Stimulated activated CD4-positive, alpha-beta T cell treated with anti-CD3 and anti-CD28 coated beads, Interleukin-2, amount 100 ng/mL, for 4 hours (primary cell): ENCODE measurements around the gene ZSCAN26.

Source experiments
- DNase-seq: peaks from one replicate; pipeline ENCODE4 v3.0.0-alpha.2; 2020; ENCODE audit warnings: low read depth

The ZSCAN26 gene

DNA sequence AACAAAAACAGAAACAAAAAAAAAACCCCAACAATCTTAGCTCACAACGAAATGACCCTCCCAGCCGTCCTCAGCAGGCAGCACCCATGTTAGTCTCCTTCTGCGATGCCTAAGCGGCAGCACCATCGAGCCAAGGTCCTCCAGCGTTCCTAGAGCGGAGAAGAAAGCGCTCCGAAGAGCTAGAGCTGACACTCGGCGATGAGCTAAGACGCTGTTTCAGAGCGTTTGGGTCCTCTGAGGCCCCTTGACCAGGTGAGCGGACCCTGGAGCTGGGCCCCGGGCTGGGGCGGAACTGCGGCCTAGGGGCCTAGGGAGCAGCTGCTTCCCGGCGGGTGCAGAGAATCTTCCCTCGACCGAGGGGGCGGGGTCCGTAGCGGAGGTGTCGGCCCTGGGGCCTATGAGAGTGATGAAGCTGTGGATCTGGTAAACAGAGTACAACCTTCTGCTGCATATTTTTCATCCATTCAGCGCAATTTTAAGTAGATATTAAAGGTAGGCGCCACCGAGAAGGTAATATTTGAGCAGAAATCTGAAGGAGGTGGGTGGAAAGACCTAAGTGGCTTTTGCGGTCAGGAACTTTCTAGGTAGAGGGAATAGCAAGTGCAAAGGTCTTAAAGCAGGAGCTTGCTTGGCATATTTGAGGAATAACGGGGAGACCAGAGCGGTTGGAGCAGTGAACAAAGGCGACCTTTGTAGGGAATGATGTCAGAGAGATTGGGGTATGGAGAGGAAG lies at the start of gene ZSCAN26:
Gene ZSCAN26, plus strand, starts transcription at position 182 of the 733 bp plus-strand sequence. CDS start 4,777 bp downstream, outside the sequence.
- DNase-seq: peak; percentile 78

DNA sequence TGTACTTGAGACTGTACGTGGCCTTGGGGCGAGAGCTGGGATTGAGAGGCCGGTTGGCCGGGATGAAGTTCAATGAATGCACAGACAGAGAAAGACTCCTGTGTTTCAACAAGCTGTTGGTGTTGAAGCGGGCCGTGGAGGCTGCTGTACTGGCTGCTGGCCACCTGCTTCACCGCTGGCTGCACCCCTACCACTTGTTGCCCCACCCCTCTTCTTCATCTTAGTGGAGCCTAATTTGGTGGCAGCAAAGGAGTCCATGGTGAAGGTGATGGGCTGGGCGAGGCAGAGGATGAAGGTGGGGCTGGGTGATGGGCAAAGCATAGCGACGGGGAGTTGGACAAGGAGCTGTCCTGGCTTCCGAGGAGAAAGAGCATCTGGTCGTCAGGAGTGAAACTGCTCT lies 49.1 kb upstream of the ZSCAN26 start:
- no peak for DNase-seq

DNA sequence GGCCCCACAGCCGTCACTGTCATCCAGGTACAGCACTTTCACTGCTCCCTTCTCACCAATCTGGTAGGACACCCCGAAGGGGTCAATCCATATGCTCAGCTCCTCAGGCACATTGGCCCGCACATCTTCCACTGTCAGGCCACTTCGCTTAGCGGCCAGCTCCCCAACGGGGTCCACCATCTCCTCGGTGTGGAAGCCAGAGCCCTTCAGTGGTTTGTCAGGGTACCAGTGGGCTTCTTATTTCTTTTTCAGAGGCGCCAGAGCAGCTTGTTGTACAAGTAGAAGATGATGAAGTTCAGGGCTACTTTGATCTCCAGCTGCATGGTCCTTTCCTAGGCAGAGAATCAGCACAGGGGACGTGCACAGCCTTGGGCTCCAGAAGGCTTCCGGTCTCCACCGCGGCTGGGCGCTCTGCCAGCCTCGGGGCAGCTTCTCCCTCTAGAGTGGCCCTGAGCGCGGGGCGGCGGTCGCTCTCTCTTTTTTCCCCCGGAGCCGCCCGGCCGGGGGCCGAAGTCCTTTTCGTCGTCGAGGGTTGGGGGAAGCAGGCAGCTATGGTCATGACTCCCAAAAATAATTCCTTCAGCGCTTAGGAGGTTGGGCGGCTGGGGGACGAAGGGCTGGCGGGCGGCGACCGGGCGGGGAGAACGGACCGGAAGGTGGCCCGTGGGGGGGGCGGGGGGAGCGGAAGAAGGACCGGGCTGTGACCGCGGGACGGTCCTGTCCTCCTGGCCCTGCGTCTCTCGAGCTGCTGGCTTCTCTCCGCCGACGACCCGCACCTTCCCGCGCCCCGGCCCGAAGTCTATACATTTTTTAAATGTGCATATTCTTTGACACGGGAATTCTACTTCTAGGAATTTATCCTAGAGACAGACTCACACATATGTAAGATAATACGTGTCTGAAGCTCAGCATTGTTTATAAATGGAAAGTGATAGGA lies 48.4 kb upstream of the ZSCAN26 start:
- no peak for DNase-seq

DNA sequence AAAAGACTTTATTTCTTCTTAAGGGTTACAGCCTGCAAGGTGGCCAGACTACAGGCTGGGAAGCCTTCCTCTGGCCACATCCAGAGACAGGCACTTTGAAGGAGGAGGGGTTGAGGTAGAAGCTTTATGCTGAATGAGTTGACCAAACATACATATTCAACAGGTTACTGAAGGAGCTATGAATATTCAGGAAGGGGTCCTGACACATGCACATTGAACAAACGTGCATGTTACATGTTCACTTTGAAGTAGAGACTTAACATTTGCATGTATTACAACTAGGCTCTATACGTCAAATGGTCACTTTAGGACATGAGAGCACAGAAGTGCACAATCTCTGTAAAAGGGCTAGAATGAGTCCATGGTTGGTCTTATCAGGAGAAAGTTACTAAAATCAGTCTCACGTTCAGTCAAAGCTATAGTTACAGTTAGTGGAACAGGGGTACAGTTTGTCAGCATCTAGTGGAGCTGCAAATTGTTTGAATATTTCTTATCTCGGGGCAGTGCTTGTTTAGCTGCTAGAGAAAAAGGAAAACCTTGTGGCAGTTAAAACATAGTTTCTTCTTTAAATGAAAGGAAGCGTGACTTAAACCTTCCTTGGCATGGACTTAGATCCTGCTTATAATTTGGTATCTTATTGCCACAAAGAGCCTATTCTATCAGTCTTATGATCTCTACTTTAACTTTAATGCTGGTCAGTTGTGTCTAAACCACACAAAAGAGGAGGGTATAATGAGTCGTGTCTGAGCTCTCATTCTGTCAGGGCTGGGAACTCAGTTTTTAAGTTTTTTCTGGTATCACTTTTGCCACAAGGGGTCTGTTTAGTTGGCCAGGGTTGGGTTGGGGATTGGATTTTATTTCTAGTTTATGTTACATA lies 46.4 kb upstream of the ZSCAN26 start:
- no peak for DNase-seq

GRCh38 chr6:28224131-28225055 lies 42.5 kb upstream of the ZSCAN26 start:
- no peak for DNase-seq

- no peak for DNase-seq
These were observed 41.7 kb upstream of the ZSCAN26 start, which contains the start of gene ZSCAN9 for GRCh38 chr6:28225056-28225834. TSS of gene ZSCAN9 (plus strand) at chr6:28225275. CDS start at chr6:28227085, 1,810 bp downstream.

DNA sequence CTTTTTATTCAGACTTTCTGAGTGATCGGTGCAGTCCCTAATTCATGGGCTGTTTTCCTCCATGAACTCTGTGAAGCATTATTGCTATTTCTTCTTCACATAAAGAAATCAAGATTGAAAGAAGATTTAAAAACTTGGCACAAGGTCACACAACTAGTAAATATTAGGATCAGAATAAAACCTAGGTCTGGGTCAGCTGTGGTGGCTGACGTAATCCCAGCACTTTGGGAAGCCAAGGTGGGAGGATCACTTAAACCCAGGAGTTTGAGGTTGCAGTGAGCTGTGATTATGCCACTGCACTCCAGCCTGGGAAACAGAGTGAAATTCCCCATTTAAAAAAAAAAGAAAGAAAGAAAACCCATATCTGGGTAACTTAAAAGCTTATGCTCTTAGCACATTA lies 40.5 kb upstream of the ZSCAN26 start:
- no peak for DNase-seq

- DNase-seq: no peak
These were observed 34.2 kb upstream of the ZSCAN26 start for GRCh38 chr6:28232785-28233184.

GRCh38 chr6:28235912-28236452 lies 31.0 kb upstream of the ZSCAN26 start:
- DNase-seq: no peak

- no peak for DNase-seq
These were observed 27.3 kb upstream of the ZSCAN26 start for GRCh38 chr6:28239636-28240035.

DNA sequence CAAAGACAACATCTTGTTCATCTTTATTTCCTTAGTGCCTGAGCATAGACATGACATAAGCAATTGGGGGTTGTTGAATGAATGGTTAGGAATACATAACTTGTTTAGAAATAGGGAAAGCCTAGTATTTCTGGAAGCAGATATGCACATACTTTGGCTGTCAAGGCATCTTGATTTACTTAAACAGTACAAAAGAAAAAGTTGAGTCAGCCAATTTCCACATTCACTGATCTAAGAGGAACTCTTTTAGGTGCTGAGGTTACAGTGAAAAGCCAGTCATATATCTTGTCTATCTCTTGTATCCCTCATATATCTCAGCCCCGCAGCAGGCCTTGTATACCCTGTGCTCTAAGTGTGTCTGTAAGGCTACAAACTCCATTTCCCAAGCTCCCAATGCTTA lies 26.5 kb upstream of the ZSCAN26 start:
- DNase-seq: no peak

DNA sequence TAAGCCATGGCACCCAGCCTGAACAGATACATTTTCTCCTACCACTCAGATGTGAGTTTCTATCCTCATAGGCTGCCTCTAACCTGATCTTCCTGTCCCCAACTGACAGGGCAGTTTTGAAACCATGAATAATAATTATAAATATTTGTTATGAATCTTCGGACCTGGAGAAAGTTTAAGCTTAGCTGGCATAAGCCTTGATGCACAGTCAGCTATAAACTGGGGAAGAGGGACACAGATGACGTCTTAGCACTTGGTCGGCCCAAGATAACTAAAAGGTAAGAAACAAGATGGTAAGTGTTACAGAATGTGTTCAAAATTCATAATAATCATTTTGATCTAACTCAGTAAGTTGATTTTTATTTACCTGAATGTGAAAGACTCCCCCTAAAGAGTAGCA lies 23.0 kb upstream of the ZSCAN26 start:
- no peak for DNase-seq

DNA sequence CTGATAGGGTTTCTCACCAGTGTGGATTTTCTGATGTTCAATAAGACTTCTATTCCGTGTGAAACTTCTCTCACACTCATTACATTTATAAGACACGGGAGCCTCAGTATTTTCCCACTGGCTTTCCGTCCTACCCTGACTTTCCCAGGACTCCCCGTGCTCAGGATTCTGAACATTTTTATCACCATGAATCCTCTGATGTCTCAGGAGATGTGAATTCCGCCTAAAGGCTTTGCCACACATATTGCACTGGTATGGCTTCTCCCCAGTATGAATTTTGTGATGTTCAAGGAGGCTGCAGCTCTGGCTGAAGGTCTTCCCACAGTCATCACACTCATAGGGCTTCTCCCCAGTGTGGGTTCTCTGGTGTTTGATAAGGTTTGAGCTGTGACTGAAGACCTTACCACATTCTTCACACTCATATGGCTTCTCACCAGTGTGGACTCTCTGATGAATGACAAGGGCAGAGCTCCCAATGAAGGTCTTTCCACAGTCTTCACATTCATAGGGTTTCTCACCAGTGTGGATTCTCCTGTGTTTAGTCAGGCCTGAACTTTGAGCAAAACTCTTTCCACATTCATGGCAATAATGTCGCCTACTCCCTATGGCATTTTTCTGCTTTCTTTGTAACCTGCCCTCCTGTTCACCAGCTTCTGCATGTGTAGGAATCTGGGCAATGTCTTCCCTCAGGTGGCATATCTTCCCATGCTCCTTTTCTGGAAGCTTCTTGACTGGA lies 21.6 kb upstream of the ZSCAN26 start:
- DNase-seq: no peak

DNA sequence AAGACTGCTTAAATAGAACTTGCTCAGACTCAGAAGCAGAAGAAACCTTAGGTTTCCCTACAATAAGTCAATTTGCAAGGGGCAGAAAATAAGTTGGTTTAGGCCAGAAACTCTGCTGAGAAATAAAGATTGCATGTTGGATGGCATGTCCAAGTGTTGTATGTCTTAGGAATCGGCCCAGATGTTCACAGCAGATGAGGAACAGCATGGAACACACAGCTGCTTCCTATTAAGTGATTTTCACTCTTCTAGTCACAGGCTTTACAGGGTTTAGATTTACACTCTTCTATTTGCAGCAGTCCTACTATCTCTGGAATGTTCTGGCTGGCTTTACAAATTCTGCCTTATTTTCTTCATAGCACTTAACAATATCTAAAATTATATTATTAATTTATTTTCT lies 18.0 kb upstream of the ZSCAN26 start:
- no peak for DNase-seq

DNA sequence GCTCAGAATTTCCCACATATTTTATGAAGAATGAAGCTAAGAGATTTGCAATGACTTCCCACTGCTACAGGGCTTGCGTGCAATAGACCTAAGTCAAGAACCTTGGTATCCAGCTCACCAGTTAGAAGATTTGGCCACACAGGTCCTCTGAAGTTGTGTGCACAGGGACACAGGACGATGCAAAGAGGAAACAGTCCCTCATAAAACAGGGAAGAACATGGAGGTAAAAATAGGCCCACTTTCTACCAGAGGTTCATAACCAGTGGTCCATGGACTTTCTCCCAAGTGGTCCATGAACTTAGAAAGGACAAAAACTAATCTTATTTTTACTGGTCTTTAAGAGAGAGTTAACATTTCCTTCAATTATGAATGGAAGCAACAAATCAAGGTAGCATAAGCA lies 16.2 kb upstream of the ZSCAN26 start:
- DNase-seq: no peak

GRCh38 chr6:28251661-28252008 lies 15.3 kb upstream of the ZSCAN26 start:
- no peak for DNase-seq

GRCh38 chr6:28252009-28252975 lies 14.7 kb upstream of the ZSCAN26 start, which contains the start of gene ZKSCAN4:
TSS of gene ZKSCAN4 (minus strand) at chr6:28252269. CDS start at chr6:28251980, 289 bp downstream.
- peak; percentile 72 for DNase-seq

DNA sequence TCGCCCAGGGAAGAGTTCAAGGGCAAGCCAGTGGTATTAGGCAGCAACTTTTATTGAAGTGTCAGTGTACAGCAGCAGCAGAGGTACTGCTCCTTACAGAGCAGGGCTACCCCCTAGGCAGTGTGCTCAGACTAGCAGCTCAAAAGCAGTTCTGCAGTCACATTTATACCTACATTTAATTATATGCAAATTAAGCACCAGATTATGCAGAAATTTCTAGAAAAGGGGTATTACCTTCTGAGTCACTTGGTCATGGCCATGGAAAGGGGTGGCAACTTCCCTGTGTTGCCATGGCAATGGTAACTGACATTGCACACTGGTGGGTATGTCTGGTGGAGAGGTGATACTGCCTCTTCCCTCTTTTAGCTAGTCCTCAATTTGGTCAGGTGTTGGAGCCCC lies 12.8 kb upstream of the ZSCAN26 start:
- DNase-seq: no peak
